Omental fat pad (tissue), 4 donors: Measurements from ENCODE around the gene MRPL10. TPM values are rescaled to one million over a fixed set of nuclear protein-coding genes. Genes with fewer than 3 reads are reported as not detected.

Experiments used
- ATAC-seq: fragments of 150-250 bp; one replicate; pipeline ENCODE4 v1.9.1; 2016; ENCODE audit warnings: mild to moderate bottlenecking, moderate library complexity; ENCODE audit not compliant: low FRiP score
- DNase-seq: peaks from one replicate; pipeline ENCODE4 v3.0.0-alpha.2; 2019; ENCODE audit warnings: low spot score
- total RNA-seq, 4 donors: library from RNA; depleted of rRNA; stranded (reverse); fragments of >200 nt; gene quantifications; one replicate each; pipeline ENCODE4 v1.1.0, GENCODE V29; 2016
- TF ChIP-seq, protein P1 (sequence below), 3 donors: fragments of 450-650 bp; IDR thresholded peaks; one replicate each; pipeline ENCODE4 v1.5.1; 2016 to 2017; ENCODE audit warnings: antibody characterized with exemption in 3 of 3, mild to moderate bottlenecking in 3 of 3, moderate library complexity in 2 of 3

The MRPL10 gene
- total RNA-seq, 4 donors from 2014 or later, result 23.1 to 50.5 (median 36.8) TPM

DNA sequence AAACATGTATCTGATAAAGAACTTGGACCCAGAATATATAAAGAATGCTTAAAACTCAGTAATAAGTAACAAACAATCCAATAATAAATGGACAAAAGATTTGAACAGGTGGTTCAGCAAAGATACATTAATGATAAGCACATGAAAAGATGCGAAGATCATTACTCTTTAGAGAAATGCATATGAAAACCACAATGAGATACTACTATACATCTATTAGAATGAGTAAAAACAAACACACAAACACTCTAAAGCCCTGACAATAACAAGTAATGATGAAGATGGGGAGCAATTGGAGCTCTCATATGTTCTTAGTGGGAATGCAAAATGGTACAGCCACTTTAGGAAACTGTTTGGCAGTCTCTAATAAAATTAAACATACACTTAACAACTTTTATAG lies 38.9 kb downstream of the MRPL10 start:
- no peak for ATAC-seq
- no peak for DNase-seq
- TF ChIP-seq, protein P1, sequence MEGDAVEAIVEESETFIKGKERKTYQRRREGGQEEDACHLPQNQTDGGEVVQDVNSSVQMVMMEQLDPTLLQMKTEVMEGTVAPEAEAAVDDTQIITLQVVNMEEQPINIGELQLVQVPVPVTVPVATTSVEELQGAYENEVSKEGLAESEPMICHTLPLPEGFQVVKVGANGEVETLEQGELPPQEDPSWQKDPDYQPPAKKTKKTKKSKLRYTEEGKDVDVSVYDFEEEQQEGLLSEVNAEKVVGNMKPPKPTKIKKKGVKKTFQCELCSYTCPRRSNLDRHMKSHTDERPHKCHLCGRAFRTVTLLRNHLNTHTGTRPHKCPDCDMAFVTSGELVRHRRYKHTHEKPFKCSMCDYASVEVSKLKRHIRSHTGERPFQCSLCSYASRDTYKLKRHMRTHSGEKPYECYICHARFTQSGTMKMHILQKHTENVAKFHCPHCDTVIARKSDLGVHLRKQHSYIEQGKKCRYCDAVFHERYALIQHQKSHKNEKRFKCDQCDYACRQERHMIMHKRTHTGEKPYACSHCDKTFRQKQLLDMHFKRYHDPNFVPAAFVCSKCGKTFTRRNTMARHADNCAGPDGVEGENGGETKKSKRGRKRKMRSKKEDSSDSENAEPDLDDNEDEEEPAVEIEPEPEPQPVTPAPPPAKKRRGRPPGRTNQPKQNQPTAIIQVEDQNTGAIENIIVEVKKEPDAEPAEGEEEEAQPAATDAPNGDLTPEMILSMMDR (IDR thresholded peaks at IDR 0.05), result no peak

DNA sequence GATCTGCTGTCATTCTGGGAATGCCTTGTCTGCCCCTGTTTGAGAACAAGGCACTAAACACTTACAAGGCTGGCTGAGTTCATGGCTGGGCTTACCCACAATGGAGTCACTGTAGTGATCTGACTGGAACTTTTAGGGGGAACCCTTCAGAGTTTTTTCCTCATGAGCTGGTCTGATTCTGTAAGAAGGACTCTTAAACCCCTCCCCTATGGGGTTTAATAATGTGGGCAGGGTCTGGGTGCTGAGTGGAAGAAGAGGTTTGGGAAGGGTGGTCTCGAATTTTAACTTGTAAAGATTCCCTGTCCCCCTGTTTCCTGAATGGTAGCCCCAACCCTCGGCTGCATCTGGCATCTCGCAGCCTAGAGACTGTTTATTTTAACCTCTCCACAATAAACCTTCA lies 40.3 kb downstream of the MRPL10 start:
- ATAC-seq (no peak), DNase-seq (no peak)
- TF ChIP-seq, protein P1 (IDR thresholded peaks at IDR 0.05), result no peak

DNA sequence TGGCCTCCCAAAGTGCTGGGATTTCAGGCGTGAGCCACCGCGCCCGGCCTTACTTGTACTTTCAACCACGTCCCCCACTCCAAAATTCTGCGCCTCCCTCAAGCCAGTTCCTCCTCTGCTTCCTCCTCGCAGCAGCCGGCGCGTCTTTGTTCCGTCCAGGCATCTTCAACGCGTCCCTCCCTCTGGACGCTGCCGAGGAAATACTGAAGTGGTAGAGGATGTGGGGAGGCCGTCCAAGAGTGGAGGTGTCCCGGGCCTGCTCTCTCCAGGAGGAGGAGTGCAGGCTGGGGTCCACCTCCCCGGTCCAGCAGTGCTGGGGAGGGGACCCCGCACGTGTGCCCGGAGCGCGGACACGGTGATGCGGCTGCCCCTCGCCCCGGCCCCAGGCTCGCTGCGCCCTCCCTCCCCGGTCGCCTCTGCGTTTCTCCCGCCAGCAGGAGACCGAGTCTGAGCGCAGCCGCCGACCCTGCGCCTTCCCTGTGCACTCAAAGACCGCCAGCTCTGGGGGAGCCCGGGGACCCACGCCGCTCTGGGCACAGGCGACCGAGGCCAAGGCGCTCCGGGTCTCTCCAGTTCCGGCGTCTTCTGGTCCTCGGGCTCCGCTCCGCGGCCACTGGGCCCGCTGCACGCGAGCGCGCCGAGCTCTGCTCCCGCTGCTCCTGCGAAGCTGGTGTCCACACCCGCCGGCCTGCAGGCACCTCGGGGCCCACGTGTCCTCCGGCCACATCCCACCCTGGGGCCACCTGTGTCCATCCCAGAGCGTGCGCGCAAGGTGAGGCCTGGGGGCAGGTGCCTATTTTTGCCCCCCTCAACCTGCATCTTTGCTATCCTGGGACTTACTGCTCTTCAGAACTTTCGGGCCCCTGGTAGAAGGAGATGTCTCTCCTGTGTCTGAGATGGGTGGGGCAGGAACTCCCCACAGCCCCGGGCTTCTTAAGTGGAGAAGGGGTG lies 41.5 kb downstream of the MRPL10 start:
- DNase-seq, result no peak

DNA sequence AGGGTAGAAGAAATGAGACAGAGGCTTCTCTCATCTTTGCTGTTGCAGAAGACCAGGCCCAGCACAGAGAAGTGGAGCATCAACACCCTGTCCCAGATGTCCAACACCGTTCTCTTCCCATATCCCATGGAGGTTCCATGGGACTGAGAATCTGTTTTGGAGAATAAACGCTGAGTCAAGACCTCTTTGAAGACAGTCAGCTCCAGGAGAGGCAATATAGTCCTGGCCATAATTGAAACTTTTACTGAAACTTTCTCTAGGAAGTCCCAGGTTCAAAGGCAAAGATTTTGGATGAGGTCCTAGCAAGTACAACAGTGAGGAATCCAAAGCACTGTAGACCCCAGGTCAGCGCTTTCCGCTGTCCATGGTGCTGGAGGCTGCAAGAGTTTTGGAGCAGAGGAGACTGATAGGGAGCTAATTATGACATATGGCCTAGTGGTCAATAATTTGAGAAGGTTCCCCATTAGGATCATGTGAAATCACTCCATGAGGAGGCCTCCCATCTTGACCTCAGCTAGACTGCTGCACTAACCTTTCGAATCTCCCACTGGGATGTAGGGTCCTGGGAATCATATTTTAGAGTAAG lies 45.7 kb downstream of the MRPL10 start:
- DNase-seq (no peak), ATAC-seq (no peak)
- TF ChIP-seq, protein P1 (IDR thresholded peaks at IDR 0.05), result no peak

More for the DNA sequence above, 41.5 kb downstream of the MRPL10 start:
- ATAC-seq, result peak; percentile 70
- TF ChIP-seq, protein P1 (IDR thresholded peaks at IDR 0.05), result no peak

DNA sequence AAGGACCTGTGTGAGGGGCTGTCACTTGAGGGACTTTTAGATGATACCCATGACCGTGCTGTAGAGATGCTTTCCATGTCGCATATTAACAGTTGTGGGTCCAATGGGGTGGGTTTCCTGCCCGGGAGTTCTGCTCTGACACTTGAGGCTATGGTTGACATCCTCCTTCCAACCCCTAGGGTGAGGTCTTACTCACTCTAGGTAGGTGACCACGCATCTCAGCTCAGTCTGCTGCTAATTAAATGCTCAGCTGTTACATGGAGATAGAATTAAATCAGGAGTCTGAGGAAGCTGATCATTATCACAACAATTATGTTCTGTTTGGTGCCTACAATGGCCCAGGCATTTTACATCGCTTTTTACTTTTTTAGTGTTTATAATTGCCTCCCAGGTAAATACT lies 49.9 kb downstream of the MRPL10 start:
- TF ChIP-seq, protein P1 (IDR thresholded peaks at IDR 0.05), result no peak
- ATAC-seq, result no peak
- no peak for DNase-seq

DNA sequence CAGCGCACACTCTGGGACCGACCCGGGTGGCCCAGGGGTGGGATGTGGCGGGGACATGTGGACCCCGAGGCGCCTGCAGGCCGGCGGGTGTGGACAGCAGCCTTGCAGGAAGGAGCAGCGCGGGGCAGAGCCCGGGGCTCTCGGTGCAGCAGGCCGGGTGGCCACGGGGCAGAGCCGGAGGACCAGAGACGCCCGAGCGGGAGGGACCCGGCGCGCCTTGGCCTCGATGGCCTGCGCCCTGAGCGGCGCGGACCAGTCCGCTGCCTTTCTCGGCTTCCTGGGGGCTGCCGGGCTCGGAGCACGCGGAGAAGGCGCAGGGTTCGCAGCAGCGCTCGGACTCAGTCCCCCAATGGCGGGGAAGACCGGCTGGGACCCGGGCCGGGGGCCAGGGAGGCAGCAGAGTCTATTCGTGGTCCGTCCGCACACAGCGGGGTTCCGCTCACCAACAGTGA lies 53.1 kb downstream of the MRPL10 start:
- no peak for ATAC-seq
- TF ChIP-seq, protein P1 (IDR thresholded peaks at IDR 0.05), result no peak
- DNase-seq, result no peak
